DND-41 (cell line): ENCODE results near the gene P2RX2.

Source experiments
- EZH2 ChIP-seq: IDR thresholded peaks from 3 replicates; pipeline ENCODE4 v1.6.1; 2012; ENCODE audit warnings: borderline replicate concordance, low read depth, mild to moderate bottlenecking, moderate library complexity, low read length, inconsistent platforms; ENCODE audit not compliant: severe bottlenecking
- TF ChIP-seq, protein P1 (sequence below): IDR thresholded peaks from 2 replicates; pipeline ENCODE4 v1.5.1; 2012; ENCODE audit warnings: borderline replicate concordance, low read length, moderate library complexity, mild to moderate bottlenecking; ENCODE audit not compliant: poor library complexity, severe bottlenecking; ENCODE audit errors: extremely low read depth

DNA sequence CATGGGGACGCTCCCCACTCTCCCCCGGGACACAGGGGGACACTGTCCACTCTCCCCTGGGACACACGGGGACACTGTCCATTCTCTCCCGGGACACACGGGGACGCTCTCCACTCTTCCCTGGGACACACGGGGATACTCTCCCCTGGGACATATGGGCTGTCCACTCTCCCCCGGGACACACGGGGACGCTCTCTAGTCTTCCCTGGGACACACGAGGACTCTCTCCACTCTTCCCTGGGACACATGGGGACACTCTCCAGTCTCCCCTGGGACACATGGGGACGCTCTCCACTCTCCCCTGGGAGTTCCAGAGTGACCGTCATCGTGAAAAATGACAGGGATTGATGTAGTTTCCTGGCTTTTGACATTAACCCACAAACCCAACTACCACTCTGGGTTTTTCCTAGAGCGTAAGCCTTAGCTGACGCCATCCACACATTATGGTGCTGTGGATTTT, 3.0 kb upstream of the P2RX2 start:
- TF ChIP-seq, protein P1, sequence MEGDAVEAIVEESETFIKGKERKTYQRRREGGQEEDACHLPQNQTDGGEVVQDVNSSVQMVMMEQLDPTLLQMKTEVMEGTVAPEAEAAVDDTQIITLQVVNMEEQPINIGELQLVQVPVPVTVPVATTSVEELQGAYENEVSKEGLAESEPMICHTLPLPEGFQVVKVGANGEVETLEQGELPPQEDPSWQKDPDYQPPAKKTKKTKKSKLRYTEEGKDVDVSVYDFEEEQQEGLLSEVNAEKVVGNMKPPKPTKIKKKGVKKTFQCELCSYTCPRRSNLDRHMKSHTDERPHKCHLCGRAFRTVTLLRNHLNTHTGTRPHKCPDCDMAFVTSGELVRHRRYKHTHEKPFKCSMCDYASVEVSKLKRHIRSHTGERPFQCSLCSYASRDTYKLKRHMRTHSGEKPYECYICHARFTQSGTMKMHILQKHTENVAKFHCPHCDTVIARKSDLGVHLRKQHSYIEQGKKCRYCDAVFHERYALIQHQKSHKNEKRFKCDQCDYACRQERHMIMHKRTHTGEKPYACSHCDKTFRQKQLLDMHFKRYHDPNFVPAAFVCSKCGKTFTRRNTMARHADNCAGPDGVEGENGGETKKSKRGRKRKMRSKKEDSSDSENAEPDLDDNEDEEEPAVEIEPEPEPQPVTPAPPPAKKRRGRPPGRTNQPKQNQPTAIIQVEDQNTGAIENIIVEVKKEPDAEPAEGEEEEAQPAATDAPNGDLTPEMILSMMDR = no peak
- no peak for TF ChIP-seq EZH2
